Eye (tissue), 1 donor: Measurements from ENCODE around the gene DENND6B.

ENCODE experiments used
- DNase-seq: peaks from one replicate; pipeline ENCODE4 v3.0.0-alpha.2; 2015

The DENND6B gene

DNA sequence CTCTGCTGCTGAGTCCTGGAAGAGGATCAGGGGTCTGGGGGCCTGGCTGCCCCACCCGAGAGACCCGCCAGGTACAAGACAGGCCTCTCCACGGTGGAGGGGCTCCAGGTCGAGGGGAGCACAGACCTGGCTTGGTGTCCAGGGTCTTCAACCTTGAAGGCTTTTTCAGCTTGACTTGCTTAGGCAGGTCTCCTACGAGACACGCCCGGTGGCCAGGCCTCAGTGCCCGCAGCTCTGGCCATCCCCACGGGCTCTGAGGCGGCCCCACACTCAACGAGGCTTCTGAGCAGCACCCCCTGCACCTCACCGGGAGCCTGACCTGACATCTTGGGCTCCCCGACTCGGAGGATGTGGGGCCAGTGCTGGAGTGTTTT, 12.7 kb downstream of the DENND6B start:
- DNase-seq = no peak

DNA sequence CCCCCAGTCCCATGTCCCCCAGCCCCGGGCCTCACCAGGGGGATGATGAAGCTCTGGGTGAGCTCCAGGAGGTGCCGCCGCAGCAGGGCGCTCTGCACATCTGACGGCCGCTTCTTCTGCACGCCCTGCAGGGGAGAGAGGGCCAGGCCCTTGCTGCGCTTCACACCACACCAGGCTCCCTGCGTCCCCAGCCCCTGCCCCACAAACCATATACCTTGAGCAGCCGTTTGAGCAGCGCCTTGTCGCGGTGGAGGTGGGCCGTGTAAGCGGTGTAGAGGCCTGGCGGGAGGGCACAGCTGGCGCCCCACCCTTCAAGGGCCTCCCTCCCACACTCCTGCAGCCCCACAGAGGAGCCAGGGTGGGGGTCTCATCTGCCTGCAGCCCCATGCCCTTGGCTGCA, 13.2 kb downstream of the DENND6B start:
- no peak for DNase-seq

DNA sequence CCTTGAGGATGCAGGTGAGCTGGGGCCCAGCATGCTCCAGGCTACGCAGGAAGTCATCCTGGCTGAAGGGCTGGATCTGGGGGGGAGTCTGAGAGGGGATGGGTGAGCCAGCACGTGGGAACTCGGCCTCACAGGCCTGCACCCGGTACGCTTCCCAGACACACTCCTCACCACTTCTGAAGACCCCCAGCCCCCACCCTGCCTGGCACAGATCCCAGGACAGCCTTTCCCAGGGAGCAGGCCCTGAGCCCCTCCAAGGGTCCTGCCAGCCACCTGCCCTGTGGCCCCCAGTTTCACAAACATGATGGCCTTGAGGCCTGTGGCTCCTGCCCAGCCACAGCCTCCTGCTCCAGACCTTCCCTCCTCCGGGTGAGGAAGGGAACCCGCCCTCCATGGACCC, 13.8 kb downstream of the DENND6B start:
- no peak for DNase-seq

DNA sequence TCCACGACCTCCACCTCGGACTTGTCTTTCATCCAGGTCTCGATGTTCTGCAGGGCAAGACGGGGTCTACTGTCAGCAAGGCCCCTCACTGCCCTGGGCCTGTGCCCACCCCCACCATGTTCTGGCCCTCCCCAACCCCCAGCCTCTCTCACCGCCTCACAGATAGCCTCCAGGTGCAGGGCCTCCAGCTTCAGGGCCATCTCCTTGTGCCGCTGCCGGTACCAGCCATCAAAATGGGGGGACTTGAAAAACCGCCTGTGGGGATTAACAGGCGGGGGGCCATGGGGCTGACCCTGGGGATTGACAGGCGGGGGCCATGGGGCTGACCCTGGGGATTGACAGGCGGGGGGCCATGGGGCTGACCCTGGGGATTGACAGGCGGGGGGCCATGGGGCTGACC, 14.4 kb downstream of the DENND6B start:
- DNase-seq = no peak

DNA sequence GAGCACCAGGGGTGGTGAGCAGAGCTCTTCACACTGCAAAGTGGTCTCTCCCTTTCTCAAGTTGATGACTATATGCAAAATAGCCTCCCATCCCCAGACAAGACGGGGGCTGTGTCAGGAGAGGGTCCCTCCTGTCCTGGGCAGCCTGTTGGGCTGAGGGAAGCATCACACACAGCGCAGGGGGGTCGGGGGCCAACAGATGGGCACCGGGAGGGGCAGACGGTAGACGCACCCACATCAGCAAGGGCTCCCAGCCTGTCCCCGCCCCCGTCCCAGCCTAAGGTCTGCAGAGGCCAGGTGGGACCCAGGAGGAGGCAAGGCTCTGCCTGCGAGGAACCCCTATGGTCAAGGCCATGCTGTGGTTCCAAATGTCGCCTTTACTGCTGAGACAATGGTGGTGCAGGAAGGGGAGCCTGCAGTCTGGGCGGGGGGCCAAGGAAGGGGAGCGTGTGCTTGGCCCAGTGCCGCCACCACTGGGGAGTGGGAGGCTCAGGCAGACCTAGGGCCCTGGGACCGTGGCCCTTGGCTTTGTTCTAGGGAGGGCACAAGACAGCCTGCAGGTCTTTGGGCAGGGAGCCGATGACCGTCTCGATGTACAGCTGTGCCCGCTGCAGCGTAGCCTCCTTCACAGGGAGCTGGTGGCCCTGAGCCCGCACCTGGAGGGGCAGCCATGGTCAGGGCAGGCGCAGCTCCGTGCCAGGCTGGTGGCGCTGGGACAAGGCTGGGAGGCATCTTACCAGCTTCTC, 15.0 kb downstream of the DENND6B start:
- DNase-seq = no peak

DNA sequence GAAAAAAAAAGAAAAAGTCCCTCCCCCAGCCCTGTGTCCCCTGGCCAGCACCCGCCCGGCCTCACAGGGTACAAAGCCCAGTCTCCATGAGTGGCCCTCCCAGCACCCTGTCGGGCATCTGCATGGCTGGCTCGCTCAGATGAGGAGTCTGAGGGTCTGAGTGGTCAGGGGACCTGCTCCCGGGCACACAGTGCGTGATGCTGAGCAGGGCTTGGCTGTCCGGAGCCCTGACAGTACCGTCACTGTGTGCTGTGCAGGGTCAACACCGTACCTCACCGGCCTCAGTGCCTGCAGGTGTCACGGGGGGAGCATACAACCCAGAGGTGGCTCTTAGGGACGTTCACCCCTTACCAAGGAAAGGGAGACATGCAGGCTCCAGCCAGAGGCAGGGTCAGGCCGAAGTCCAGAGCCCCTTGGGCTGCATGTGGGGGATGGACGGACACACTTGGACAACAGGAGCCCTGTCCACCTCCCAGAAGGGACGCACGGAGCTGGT, 15.8 kb downstream of the DENND6B start:
- no peak for DNase-seq

DNA sequence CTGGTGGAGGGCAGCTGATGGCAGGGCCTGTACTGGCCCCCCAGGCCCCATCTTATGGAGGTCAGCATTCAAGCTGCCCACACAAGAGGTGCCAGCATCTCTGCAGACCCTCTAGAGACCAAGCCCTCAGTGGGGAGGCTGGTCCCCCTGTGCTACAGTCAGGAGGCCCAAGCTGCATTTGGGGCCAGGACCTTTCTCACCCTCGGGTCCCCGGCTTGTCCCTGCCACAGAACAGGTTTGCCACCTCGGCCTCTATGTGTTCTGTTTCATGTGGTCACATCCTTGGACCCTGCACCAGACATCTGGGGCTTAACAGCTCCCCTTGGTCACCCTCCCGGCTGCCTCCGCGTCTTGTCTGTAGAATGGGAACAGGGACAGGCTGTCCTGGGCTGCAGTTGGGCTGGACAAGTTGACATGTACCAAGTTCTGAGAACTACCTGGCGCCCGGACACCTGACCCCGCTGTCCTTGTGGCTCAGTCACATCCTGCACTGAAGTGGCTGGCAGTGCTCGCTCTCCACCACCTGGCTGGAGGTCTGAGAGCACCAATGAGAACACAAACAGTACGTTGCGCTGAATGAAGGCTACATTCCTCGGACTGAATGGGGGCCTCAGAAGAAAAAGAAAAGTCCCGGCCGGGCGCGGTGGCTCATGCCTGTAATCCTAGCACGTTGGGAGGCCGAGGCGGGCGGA, 16.6 kb downstream of the DENND6B start:
- DNase-seq = no peak

DNA sequence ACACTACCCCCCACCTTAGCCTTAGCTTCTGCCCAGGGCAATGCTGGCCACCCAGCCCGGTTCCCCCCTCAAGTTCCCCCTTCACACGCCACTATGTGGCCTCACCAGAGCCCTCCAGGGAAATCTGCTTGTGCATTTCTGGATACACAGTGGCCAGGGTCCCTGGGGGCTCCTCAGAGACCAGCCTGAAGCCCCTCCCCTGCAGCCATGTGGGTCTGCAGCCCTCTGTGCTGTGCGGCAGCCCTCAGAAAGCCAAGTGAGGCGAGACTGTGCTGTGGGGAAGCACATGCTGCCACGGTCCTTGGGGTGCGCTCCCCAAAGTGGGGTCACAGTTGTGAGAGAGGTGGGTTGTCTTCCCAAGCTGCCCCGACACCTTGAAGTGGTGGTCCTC, 17.2 kb downstream of the DENND6B start:
- peak; percentile 47 for DNase-seq

DNA sequence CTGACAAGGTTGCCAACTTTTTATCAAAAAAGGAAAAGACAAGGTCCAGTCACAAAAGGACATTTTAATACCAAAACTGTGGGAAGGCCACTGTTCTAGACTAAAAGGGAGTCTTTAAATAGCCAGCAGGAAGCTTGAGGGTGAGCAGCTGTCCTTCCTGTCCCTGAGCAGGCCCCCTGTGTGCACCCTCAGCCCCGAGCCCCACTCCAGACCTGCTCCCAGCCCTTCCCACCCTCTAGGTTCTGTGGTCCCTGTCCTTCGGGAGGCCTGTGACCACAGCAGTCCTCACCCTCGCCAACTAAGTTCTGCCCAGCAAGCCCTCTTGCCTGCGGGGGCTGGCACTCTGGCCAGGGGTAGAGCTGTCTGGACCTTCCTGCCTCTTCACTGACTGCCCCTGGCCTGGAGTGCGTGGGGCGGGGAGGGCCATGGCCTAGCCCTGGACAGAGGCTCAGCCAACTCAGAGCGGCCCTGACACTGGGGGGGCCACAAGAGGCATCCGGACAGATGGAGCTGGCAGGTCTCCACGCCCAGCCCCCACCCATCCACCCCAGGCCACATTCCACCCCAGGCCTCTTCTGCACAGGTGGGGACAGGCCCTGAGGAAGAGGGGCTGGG, 17.7 kb downstream of the DENND6B start:
- DNase-seq = no peak

DNA sequence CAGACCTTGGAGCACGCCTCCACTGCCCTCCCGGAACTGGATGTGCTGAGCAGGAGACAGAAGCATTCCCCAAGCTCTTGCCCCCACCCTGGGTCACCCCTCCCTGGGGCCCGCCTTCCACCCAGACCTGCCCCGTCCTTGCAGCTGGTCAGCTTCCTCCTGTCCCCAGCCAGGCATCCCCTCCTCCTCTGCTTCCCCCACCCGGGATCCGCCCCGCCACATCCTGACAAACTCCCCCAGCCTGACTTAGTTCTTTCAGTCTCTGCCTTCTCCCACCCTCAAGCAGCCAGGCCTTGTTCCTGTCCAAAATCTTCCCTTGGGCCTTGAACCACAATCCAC, 18.2 kb downstream of the DENND6B start:
- DNase-seq = peak; percentile 47

DNA sequence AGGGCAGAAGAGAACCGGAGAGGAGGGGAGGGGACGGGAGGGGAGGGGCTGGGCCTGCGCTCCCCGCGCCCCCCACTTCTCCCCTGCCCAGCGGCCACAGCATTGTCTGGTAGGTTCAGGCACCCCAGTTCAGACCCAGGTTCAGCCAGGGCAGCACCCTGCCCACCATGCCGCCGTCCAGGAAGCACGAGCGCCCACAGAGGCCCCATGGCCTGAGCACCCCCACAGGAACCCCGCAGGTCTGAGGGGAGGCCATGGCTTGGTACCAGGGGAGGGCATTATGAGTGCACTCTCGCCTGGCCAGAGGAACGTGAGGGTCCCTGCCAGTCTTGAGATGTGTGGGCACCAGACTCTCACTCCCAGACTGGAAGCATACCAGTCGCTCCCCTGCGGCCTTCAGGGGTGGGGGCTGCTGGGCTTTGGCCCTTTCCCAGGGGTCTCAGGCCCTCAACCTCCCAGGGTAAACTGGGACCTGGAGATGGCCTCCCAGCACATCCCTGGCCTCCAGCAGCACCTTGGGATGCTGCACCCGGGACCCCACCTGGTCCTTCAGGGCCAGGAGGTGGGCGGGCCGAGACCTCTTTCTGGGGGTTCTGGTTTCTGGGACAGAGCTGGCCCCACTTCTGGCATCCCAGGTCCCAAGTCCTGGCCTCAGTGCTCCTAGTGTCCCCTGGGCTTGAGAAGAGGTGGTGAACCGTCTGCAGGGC, 18.8 kb downstream of the DENND6B start:
- DNase-seq = peak; percentile 52

DNA sequence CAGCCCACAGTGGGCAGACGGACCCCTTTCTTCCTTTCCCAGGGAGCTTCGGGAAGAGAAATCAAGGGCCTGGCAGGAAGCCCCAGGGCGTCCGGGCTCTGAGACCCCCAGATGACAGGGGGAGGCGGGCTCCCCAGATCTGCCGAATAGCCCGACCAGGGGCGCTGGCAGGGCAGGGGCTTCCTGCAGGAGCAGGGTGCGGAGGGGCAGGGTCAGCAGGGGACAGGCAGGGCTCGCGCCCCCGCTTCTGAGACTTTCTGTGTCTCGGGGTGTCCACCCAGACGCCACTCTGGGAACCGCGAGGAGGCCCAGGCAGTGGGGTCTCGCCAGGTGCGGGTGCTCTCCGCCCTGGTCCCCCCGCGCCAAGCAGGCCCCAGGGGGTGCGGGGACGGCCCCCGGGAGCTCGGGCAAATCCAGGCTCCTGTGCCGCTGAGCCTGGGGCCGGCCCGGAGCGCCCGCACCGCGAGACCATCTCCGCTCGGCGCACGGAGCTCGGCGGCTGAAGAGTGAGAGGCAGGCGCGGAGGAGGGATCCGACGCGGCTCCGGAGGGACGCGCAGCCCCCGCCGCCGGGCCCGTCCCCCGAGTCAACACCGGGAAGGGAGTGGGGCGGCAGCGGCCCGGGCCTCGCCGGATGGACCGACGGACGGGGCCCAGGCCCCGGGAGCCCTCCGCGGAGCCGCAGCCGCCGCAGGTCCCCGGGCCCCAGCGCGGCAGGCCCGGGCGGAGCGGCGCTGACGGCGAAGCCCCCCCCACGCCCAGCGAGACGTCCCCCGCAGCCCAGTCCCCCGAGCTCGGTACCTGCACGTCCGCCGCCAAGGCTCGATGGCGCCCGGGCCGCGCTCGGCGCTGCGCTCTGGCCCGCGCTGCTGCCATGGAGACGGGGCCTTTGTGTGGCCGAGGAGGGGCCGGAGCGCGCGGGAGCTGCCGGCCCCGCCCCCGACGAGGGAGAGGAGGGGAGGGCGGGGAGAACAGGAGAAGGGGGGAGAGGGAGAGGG, 19.8 kb downstream of the DENND6B start, which contains the start of gene PLXNB2:
TSS of gene PLXNB2 (minus strand) at position 894 of the 997 bp plus-strand sequence. CDS start 17,062 bp downstream, outside the sequence.
- peak; percentile 95 for DNase-seq

DNA sequence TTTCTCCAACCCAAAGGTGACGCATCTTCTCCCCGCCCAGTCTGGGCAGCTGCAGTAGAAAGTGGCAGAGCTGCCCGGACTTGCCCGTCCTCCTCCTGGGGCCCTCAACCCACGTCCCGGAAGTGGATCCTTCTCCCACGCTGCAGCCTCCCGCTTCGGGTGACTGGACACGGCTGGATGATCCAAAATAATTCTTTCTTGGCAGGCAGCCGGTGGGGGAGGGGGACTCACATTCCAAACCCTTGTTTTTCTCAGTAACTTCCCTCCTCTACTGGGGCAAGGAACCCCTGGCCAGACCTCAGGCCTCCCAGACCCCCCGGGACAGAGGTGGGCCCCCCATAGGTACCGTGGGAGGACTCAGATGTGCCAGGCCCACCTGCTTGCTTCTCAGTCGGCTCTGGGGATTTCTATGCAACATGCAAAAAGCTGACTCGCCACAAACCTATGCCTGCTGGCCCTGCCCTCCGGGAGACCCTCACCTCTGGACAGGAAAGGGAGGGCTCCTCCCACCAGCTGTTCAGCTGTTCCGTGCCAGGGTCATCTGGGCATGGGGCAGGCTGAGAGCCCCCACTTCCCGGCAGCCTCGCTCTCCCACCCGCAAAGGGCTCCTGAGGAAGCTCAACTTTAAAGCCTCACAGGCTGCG, 20.8 kb downstream of the DENND6B start:
- peak; percentile 88 for DNase-seq

DNA sequence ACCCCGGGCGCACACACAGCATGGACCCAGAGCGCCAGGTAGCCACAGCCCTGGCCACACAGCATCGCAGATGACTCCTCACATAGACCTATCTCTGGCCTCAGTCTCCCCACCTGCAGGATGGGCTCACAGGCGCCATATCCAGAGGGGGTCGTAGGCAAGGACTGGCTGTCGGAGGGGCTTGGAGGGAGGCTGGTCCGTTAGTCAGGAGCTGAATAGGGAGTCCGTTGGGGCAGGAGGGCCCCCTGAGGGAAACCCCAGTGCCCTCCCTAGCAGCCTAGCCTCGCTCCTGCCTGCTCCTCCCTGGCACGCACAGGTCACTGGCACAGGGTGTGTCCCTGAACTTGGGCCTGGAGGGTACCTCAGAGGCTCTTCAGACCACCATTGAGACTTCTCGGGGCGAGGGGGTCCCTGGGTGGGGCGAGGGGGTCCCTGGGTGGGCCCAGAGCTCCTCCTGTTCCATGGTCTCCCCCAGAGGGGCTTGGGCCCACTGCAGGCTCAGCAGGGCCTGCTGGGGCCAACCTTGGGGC, 21.4 kb downstream of the DENND6B start:
- no peak for DNase-seq

DNA sequence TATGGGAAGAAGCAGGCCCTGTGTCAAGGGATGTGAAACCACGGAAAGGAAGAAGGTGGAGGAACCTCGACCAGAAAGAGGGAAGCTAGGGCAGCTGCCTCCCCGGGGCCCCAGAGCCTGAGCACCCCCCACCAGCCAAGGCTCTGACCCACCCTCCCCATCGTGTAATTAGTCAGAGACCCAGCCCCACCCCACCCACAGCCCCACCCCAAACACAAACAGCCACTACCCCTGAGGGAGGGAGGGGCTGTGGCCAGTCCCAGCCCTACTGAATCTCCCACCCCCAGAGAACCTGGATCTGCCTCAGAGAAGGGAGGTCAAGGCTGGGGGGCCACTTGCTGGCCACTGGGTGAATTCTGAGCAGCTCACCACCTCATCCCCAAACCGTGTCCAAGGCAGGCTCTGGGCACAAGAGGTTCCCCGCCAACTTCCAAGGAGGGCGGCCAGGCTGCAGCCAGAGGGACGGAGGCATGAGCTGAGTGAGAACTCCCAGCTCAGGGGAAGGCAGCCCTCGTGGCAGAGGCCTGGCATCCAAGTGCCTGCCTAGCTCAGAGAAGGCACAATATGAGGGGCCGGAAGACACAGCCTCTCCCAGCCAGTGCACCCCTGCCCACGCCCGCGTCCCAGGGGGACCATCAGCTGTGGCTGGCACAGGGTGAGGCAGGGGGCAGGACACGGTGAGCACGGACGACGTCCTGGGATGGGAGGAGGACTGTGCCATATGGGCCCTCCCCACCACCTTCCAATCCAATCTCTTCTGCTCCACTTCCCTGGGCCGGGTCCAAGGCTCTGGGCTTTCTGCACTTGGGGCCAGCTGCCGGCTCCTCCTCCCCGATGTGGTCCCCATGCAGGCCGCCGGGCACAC, 22.1 kb downstream of the DENND6B start:
- DNase-seq = no peak

DNA sequence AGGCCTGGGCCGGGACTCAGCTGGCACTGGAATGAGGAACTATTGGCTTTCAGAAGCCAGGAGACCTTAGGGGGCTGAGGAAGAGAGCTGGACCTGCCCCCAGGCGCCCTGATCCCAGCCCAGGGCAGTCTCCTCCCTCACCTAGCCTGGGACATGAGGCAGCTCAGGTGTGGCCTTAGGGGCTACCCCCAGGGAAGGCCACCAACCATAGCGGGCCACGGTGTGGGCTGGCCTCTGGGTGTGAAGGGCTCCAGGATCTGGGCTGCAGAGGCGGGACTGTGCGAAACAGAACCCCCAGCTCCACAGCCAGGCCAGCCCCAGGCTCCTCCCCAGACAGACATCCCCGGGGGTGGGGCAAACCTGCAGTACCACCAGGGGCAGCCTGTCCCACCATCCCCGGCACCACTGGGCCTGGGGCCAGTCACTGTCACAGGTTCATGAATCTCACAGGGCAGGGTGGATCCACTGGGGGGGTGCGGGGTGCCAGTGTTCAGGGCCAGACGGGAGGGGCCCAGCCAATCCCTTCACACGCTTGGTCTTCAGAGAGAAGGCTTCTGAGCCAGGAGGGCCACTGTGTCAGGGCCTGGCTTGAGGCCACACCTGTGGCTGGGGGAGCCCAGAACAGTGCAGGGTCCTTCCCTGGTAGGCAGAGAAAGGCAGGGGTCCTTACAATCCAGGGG, 22.8 kb downstream of the DENND6B start:
- DNase-seq = no peak

DNA sequence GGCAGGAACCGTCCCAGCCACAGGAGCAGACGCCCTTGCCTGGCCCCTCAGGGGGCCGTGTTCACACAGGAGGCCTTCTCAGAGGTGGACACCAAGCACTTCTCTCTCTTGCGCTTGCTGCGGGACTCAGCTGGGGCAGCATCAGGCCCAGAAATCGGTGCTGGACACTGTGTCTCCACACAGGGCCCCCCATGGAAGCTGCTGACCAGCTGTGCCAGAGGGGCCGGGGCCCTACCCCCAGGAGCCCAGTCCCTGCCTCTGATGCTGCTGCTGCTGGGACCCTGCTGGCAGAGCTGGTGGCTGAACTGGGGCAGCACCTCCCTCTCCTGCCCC, 23.3 kb downstream of the DENND6B start:
- DNase-seq = no peak

DNA sequence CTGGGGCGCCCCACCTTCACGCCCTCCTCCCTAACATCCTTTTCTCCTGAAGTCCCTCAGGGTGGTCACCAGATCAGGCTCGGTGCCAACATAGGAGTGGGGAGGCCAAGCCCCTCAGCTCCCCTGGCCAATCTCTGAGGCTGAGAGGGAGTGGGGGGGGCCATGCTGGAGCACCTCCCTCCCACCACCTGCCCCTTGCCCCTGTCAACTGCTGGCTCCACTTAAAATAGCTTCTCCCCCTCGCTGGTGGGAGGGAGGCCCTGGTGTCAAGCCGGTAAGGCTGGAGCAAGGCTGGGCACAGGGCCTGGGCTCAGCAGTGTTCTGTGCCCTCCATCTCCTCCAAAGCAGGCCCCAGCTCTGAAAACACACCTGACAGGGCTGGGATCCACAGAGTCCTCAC, 24.2 kb downstream of the DENND6B start:
- peak; percentile 42 for DNase-seq

DNA sequence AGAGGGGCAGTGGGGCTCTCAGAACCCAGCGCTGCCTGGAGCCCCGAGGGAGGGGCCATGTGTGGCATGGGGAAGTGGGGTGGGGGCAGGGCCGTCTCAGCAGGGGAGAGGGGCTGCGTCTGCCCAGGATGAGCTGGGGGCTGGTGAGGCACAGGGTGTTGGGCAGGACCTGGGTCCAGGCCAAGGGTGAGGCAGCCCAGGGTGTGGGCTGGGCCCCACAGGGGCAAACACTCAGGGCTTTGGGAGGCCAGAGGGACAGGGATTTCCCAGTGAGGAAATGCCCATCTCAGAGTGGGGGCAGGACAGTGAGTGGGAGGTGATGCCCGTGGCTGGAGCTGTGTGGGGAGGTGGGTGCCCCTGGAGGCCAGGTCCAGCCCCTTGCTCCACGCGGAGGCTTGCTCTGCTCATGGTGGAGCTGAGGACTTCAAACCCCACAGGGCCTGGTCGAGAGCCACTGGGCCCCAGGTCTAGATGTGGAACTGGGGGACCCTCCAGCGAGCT, 24.7 kb downstream of the DENND6B start:
- no peak for DNase-seq

DNA sequence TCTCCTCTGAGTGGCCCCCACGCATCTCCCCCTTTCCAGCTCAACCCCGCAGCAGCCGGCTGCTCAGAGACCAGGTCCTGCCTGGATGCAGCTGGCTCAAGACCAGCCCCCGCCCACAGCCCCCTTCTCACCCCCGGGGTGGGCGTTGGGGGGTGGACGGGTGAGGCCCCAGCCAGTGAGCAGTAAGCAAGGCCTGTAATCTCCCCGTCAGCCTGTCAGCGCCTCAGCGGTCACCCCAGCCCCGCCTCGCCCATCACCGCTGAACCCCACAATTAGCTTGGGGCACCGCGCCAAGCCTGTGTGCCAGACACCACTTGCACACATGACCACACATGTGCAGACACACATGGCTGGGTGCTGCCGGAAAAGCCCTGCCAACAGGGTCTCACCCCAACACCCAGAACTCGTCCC, 25.2 kb downstream of the DENND6B start:
- peak; percentile 45 for DNase-seq
